Measurements from ENCODE around the gene SPATA31C1.

DNA sequence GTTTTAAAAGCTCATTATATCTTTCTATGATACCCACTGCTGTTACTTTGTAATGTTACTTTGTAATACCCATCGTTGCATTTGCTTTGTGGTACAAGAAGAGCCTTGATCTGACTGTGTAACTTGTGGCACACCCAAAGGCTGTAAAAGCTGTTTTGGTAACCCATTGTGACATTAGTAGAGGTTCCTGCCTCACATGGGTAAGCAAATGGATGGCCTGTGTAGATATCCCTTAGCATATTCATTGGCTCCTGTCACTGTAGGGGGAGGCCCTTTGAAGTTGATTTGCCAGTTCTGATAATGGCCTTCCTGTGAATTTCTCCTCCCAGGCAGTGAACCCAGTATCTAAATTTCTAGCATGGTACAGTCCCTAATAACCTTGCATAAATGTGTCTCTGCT lies 40.8 kb downstream of the SPATA31C1 start:
- TF ChIP-seq, protein P1, sequence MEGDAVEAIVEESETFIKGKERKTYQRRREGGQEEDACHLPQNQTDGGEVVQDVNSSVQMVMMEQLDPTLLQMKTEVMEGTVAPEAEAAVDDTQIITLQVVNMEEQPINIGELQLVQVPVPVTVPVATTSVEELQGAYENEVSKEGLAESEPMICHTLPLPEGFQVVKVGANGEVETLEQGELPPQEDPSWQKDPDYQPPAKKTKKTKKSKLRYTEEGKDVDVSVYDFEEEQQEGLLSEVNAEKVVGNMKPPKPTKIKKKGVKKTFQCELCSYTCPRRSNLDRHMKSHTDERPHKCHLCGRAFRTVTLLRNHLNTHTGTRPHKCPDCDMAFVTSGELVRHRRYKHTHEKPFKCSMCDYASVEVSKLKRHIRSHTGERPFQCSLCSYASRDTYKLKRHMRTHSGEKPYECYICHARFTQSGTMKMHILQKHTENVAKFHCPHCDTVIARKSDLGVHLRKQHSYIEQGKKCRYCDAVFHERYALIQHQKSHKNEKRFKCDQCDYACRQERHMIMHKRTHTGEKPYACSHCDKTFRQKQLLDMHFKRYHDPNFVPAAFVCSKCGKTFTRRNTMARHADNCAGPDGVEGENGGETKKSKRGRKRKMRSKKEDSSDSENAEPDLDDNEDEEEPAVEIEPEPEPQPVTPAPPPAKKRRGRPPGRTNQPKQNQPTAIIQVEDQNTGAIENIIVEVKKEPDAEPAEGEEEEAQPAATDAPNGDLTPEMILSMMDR (IDR thresholded peaks at IDR 0.05): no peak
- TF ChIP-seq POLR2AphosphoS5 (IDR thresholded peaks at IDR 0.05): no peak
- no peak for TF ChIP-seq POLR2A (IDR thresholded peaks at IDR 0.05)

All from breast epithelium (tissue), 3 donors.